NCI-H1417 treated with DMSO at 0.1 percent for 48 hours (cell line): ENCODE data around the gene FSTL4.

Source experiments
- DNase-seq: peaks from one replicate; lab custom pipeline; 2025; lab: John Stamatoyannopoulos, UW

The FSTL4 gene

DNA sequence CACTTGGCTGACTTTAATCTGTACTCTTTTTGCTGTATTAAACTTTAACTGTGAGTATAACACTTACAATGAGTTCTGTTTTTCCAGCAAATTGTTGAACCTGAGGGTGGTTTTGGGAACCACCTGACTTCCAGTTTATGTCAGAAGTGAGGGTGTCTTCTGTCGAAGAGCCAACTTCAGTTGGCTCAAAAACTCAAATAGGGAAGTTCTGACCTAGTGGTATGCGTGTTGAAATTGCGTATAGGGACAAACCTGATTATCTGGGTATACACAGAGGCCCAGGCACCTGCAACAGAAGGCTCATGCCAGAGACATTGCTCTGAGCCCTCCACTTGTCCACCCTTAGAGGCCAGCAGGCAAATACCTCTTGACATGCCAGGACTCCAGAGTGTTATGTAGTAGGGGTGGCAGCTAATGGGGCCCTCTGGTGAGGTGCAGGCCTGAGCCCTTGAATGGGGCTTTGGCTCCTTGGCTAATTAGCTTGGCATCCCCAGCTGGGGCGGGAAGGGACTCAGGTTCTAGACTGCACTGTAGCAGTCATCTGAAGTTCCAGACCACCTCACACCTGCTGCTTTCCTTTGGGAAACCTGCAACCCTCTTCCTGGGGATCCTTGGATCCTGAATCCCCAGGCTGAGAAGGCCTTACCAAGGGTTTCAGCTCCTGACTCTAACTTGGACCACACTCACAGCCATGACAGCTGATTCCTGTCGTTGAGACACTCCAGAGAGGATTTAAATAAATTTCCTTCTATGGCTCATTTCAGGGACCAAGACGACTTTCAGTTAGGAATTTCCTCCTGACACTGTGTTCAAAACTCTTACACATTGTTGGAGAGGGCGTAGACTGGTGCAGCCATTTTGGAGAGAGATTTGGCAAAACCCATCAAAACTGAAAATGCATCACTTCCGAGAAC, 370.9 kb downstream of the FSTL4 start:
- DNase-seq = no peak

DNA sequence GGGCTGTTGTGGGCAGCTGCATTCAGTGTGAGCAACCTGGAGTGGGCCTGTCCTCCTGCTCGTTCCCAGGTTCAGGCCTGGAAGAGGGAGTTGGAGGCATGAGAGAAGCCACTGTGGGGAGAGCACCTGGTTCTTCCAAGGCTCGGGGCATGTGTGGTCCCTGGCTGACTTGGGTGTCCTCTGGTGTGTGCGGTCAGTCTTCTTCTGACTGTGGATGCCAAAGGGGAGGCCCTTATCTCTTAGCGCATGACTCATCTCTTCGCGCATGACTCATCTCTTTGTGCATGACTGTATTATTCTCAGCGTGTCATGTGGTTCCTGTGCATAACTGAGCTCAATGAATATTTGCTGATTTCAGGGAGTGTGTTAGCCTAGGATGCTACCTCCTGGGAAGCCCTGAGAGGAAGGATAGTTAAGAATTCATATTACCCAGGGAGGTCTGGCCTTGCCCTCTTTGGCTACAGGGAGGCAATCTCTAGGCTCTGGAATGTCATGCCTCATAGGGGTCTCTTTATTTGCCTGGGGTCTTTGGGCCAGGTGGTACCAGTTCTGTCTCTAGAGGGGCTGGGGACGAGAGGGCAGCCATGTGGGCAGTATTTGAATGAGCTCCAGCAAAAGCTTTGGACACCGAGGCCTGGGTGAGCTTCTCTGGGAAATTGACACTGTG, 371.8 kb downstream of the FSTL4 start:
- DNase-seq = no peak

DNA sequence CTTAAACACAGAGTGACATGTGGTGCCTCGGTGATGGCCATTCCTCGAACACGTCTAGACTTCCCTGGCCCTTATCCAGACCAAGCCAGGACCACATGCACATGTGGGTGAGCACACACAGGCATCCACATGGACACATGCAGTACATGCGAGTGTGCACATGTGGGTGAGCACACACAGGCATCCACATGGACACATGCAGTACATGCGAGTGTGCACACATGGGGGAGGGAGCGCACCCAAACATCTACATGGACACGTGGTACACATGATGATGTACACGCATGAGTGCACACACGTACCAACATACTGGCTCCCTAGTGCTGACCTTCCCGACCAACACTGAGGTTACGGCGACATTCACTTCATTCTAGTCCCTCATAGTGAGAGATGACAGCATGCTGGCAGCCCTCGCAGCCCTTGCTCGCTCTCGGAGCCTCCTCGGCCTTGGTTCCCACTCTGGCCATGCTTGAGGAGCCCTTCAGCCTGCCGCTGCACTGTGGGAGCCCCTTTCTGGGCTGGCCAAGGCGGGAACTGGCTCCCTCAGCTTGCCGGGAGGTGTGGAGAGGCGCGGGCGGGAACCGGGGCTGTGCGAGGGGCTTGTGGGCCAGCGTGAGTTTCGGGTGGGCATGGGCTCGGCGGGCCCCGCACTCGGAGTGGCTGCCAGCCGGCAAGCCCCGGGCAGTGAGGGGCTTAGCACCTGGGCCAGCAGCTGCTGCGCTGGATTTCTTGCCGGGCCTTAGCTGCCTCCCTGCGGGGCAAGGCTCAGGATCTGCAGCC, 373.7 kb downstream of the FSTL4 start:
- DNase-seq = no peak

DNA sequence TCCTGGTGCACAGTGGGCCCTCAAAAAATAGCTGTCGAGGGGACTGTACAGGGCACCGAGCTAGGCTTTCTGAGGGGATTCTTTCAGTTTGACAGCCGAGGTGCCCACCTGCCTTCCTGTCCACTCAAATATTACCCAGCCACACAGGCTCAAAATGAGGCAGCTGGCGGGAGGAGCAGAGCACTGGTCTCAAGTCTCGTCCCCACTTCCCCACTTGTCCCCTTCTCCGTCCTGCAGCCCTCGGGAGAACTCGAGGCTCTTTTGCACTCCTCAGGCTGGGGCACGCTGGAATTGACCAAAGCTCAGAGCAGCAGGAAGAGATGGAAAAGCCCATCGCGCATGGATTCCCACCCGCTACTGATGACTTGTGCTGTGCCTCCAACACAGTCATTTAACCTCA, 375.4 kb downstream of the FSTL4 start:
- DNase-seq = no peak

DNA sequence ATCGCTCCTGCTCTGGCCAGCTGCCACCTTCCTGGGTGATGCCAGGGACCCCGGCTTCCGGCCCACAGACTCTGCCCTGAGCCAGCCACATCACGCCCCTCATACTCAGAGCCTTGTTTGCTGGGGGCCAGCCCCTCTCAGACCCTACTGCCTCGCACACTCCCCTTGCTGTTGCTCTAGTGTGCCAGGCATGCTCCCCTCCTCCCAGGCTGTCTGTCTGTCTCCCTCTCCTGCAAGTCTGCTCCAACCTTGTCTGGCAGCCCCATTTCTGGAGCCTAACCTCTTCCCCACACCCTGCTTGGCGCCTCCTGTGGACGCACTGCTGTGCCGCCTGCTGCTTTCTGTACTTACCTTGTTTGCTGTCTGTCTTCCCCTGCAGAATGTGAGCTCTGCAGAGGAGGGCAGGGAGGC, 375.8 kb downstream of the FSTL4 start:
- DNase-seq = no peak

GRCh38 chr5:133235696-133236426, 376.5 kb downstream of the FSTL4 start:
- DNase-seq = no peak

DNA sequence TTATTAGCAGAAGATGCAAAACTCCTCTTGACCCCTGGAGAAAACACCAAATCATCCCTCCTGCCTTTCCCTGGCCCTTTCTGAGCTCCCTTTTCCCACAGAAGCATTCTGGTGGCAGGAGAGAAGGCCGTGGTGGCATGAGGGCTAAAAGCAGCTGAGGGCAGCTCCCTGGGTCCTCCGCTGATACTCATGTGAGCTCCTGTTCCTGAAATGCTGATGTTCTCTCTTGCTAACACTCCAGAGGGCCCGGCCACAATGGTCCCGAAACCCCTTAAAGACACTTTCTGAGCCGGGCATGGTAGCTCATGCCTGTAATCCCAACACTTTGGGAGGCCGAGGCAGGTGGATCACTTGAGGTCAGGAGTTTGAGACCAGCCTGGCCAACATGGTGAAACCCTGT, 377.4 kb downstream of the FSTL4 start:
- no peak for DNase-seq

DNA sequence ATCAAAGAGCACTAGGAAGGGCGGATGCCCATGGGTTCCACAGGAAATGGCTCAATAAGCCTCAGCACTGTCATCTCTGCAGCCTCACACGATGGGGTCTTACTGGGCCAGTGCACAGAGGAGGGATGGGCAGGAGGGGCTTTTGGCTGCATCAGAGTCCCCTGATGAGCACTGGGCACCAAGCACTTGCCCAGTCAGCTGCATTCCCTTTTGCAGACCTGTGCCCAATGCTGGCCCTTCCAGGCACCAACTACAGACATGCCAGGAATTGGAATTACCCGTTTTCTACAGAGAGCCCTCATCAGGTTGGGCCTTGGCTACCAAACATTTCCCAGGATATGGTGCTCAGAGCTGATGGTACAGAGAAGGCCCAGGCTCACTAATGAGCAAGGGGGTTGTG, 378.1 kb downstream of the FSTL4 start:
- no peak for DNase-seq

- no peak for DNase-seq
These were observed 378.7 kb downstream of the FSTL4 start for GRCh38 chr5:133233616-133234015.

GRCh38 chr5:133232911-133233310, 379.4 kb downstream of the FSTL4 start:
- DNase-seq = no peak

GRCh38 chr5:133232435-133232834, 379.9 kb downstream of the FSTL4 start:
- no peak for DNase-seq

- no peak for DNase-seq
These were observed 380.3 kb downstream of the FSTL4 start for GRCh38 chr5:133232011-133232410.

DNA sequence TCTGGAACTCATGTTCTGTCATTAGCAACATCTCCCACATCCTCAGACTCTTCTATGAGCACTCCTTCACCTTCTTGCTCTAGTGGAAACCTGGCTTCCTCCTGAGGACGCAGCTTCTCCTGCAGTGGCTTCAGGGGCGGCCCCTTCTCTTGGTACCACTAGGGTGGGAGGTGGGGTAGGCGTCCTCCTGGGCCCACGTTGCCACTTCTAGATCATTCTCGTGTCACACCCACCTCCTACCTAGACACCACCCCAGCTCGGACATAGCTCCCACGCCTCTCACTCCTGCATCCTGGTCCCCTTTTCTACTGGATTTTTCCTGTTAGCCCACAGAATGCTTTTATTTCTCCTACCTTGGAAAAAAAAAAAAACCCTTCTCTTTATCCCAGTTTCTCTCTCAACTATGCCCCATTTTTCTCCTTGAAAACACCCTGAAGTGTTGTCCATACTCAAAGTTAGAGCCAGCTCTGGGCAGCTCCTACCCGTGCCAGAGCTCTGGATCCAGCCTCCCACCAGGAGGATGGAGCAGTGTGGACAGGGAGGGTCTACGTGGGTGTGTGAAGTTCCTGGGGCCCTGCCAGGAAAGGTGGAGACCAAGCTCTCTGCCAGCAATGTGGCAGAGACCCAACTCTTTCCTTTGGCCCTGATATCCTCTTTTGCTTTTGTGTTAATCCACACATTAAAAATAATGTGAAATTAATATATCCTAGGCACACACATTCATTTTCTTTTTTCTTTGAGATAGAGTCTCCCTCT, 381.3 kb downstream of the FSTL4 start:
- no peak for DNase-seq

DNA sequence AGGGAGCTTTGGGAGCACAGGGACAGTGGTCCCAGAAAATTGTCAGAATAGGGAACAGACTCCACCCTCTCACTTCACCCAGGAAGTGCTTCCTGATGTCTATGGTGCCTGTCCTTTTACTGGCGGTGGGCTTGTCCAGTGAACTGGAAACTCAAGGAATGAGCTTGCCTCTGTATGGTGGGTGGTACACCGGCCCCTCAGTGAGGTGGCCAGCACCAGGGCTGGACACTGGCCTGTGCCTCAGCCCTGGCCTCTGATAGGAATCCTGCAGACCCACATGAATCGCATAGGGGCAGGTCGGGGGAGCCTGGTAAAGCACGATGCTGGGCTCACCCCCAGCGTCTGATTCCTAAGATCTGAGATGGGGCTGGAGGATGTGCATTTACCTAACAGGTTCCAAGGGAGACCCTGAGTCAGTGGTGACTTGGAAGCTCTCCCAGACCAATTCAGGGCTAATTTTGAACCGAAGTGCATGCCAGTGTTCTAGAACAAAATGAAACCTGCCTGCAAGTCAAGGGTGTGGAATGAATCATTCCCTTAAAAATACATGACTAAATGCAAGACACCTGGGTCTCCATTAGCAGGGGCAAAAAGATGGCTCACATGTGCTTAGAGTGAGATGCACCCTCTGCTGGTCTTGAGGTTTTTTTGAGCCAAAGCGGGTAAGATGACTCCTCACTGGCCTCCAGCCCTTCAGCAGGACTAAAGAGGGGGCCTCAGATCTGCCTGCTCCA, 382.2 kb downstream of the FSTL4 start:
- DNase-seq = no peak

GRCh38 chr5:133228316-133228715, 384.0 kb downstream of the FSTL4 start:
- DNase-seq = no peak

- no peak for DNase-seq
These were observed 384.4 kb downstream of the FSTL4 start for GRCh38 chr5:133227897-133228296.

GRCh38 chr5:133227082-133227481, 385.3 kb downstream of the FSTL4 start:
- no peak for DNase-seq

DNA sequence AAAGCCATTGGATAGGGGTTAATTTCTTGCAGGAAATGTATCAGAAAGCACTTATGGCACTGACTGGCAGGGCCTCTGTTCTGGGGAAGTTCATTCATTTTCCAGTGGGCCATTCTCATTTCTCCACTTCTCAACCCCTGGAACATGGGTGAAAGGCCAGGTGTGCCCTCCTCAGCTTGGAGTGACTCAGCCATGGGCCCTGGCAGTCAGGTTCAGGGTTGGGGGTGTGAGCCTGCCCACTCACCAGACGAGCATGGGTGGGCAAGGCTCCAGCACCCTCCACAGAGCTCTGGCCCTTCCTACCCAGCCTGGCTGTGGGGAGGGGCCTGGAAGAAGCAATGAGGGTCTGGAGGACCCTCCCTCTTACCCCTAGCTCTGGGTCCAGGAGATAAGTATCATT, 386.2 kb downstream of the FSTL4 start:
- DNase-seq = no peak

DNA sequence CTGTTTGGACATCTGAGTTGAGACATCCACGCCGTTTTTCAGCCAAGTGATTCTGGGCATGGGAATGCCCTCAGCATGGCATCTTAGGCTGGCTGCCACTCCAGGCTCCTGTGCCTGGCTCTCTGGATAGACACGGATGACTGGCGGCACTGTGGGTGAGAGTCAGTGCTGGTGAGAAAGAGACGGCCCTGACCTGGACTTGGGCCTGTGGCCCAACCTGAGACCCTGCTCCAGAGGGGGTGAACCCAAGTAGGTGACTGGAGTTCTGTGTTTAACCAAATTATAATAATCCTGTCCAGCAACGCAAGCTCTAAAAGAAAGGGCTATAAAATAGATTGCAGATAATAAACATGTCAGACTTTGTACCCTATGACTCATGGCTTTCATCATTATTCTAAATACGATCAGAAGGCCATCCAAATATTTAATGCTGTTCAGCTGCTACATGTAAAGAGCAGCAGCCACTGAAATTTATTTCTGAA, 386.6 kb downstream of the FSTL4 start:
- no peak for DNase-seq

GRCh38 chr5:133222979-133223378, 389.4 kb downstream of the FSTL4 start:
- DNase-seq = no peak
